ENCODE results near the gene PNRC1. TPM values are rescaled to one million over a fixed set of nuclear protein-coding genes. Genes with fewer than 3 reads are reported as not detected.

The PNRC1 gene
- total and polyA plus RNA-seq, 2 experiments from 2014 or later, result 35.0 to 38.6 TPM

- TF ChIP-seq ZNF462 (CRISPR knock-in tag; IDR thresholded peaks at IDR 0.05), result no peak
- no peak for TF ChIP-seq EZH2 (IDR thresholded peaks at IDR 0.05; ENCODE audit: low read depth, unreplicated experiment)
- no peak for TF ChIP-seq CTCF (conservative IDR thresholded peaks at IDR 0.05; ENCODE audit: low read depth in 2 of 2)
- no peak for TF ChIP-seq NANOG (IDR thresholded peaks at IDR 0.05; ENCODE audit: borderline replicate concordance)
- no peak for TF ChIP-seq ZNF114 (CRISPR knock-in tag; IDR thresholded peaks at IDR 0.05)
- no peak for TF ChIP-seq STAT1 (IDR thresholded peaks at IDR 0.05; ENCODE audit: unreplicated experiment)
- TF ChIP-seq REST (IDR thresholded peaks at IDR 0.05; ENCODE audit: unreplicated experiment), result no peak
- TF ChIP-seq ETS1 (IDR thresholded peaks at IDR 0.05), result no peak
- no peak for TF ChIP-seq POLR2AphosphoS5 (IDR thresholded peaks at IDR 0.05; ENCODE audit: low read depth)
Measured at GRCh38 chr6:89087881-89088280, 7.3 kb downstream of the PNRC1 start (continued).

All from GM23338 (cell line).